CD4-positive, alpha-beta T cell treated with Interleukin-6 at 100 ng/mL for 8 hours (primary cell): Measurements from ENCODE around the gene RAB31.
"Not testable (repeated sequence)": the region's sequence is repeated elsewhere in the genome, so short reads cannot be mapped to it uniquely, and the experiment has no call there.

Experiments used
- DNase-seq: peaks from one replicate; pipeline ENCODE4 v3.0.0-alpha.2; 2020; ENCODE audit warnings: mixed read lengths, low spot score

Gene RAB31

GRCh38 chr18:9891515-9891914, 183.4 kb downstream of the RAB31 start:
- not testable (repeated sequence) for DNase-seq

GRCh38 chr18:9894454-9895068, 186.5 kb downstream of the RAB31 start:
- DNase-seq = no peak

GRCh38 chr18:9897129-9897528, 189.0 kb downstream of the RAB31 start:
- DNase-seq = no peak

DNA sequence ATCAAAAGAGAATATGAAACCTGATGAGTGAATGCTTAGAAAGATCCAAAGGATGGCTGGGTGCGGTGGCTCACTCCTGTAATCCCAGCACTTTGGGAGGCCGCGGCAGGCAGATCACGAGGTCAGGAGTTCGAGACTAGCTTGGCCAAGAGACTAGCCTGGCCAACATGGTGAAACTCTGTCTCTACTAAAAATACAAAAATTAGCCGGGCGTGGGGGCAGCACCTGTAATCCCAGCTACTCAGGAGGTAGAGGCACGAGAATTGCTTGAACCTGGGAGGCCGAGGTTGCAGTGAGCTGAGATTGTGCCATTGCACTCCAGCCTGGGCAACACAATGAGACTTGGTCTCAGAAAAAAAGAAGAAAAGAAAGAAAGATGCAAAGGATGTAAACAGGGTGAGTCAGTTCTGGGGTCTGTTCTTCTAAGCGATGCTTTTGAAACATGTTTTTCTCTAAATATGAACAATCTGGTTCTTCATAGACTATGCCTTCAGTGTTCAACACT, 189.7 kb downstream of the RAB31 start:
- not testable (repeated sequence) for DNase-seq

- no peak for DNase-seq
Observed at GRCh38 chr18:9898792-9899549, 190.9 kb downstream of the RAB31 start.

DNA sequence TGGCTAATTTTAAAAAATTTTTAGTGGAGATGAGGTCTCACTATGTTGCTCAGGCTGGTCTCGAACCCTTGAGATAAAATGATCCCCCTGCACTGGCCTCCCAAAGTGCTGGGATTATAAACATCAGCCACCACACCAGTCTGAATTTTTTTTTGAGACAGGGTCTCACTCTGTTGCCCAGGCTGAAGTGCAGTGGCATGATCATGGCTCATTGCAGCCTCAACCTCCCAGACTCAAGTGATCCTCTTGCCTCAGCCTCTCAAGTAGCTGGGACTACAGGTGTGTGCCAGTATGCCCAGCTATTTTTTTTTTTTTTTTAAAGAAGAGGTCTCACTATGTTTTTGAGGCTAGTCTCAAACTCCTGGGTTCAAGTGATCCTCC, 191.4 kb downstream of the RAB31 start:
- DNase-seq = not testable (repeated sequence)

DNA sequence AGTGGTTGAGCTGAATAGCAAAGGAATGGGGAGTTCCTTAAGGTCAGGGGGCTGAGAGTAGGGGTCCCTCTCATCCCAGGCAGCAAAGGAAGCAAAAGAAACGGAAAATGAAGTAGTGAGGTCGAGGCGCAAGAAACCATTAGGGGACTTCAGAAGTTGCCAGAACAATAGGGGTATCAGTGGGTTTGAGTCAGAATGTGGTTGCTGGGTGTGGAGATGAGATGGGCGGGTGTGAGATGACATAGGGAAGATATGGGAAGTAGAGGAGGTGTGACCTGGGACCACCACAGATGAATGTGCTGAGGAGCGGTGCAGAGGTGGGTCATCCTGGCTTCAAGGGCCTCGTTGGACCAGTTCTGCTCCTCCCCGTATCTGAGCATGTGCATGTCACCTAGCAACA, 192.6 kb downstream of the RAB31 start:
- no peak for DNase-seq

DNA sequence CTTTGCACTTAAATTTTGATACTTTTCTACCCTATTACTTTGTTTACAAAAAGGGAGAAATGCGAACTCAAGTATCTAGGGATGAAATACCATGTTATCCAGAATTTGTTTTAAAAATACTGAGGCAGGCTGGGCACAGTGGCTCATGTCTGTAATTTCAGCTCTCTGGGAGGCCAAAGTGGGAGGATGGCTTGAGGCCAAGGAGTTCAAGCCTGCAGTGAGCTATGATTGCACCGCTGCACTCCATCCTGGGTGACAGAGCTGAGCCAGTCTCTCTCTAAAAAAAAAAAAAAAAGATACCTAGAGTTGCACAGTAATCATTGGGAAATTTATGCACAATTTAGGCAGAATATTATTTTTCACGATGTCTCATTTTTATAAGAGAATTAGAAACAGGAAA, 193.3 kb downstream of the RAB31 start:
- DNase-seq = no peak

DNA sequence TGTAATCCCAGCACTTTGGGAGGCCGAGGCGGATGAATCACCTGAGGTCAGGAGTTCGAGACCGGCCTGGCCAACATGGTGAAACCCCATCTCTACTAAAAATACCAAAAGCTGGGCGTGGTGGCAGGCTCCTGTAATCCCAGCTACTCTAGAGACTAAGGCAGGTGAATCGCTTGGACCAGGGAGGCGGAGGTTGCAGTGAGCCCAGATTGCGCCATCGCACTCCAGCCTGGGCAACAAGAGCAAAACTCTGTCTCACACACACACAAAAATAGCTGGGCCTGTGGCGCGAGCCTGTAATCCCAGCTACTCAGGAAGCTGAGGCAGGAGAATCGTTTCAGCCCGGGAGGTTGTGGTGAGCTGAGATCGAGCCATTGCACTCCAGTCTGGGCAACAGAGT, 194.2 kb downstream of the RAB31 start:
- not testable (repeated sequence) for DNase-seq

DNA sequence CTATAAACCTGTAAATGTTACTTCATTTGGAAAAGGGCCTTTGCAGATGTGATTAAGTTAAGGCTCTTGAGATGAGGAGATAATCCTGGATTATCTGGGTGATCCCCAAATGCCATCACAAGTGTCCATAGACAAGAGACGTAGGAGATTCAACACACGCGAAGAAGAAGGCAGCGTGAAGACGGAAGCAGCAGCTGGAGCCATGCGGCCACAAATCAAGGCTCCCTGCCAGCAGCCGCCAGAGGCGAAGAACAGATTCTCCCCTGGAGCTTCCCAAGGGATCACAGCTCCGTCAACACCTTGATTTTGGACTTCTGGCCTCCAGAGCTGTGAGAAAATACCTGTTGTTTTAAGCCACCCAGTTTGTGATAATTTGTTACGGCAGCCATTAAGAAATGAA, 194.7 kb downstream of the RAB31 start:
- no peak for DNase-seq

DNA sequence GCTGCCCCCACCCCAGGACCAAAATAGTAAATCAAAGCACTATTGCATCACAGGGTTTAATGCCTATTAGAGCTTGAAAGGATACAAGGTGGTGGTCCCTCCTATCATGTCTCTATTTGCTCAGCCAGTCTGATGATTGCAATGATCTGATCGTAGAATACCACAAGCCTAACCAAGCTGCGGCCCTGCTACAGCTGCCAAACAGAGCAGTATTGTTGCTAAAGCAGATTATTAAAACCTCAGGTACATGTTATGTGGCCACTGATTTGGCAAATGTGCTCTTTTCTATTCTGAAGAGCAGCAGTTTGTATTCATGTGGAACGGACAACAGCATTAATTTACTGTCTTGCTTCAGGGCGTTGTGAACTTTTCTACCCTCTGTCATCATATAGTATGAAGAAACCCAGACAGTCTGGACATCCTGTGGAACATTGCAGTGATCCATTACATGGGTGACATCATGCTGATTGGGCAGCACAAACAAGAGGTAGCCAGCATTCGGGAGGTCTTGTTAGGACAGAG, 197.4 kb downstream of the RAB31 start:
- no peak for DNase-seq

- no peak for DNase-seq
Observed at GRCh38 chr18:9906481-9906880, 198.4 kb downstream of the RAB31 start.

- DNase-seq = no peak
Observed at GRCh38 chr18:9907867-9908266, 199.8 kb downstream of the RAB31 start.

- no peak for DNase-seq
Observed at GRCh38 chr18:9910071-9910470, 202.0 kb downstream of the RAB31 start.

DNA sequence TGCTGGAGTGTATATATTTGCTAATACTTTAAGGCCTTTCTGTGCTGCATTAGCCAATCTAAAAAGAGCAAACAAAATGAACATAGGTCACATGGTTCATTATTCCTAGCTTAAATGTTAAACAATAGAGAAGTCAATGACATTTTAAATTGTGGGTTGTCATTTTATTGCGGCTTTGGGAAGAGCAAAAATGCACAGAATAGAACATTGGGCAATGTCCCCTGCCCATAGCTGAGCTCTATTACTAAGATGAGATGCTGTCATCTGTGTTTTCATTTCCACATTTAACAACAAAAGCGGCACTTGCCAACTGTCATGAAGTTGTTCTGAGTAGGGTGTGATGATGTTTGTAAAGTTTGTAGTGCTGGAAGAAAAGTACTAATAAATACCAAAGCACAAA, 202.6 kb downstream of the RAB31 start:
- DNase-seq = no peak

DNA sequence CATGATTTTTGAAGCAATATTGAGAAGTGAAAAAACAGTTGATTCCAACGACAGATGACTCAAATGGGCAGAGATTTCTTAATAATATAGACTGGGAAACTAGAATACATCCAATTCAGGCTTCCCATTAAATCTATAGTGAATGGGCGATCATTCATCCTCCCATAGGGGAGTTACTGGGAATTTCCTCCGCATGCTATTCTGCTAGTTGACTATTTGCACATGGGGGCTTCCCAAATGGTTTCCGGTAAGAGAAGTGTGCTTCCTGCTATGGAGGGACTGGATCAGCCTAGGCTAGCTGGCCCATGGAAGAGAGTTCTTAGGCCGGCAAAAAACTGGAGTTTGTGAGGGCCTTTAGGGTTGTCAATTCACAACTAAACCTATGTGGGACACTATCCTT, 203.1 kb downstream of the RAB31 start:
- no peak for DNase-seq
